Measurements from ENCODE around the gene PIGU.

GRCh38 chr20:34705008-34705396, 28.1 kb upstream of the PIGU start:
- TF ChIP-seq POLR2AphosphoS5 (IDR thresholded peaks at IDR 0.05; ENCODE audit: insufficient read depth, low read depth, low read length), result no peak
- no peak for TF ChIP-seq POLR2A (IDR thresholded peaks at IDR 0.05; ENCODE audit: low read depth, low read length)

Data from endothelial cell of umbilical vein (primary cell).